NCI-H2227 treated with DMSO at 0.1 percent for 48 hours (cell line): ENCODE measurements around the gene RYR1.
"Not testable (repeated sequence)": the region's sequence is repeated elsewhere in the genome, so short reads cannot be mapped to it uniquely, and the experiment has no call there.

Experiments used
- DNase-seq: peaks from one replicate; lab custom pipeline; 2025; lab: John Stamatoyannopoulos, UW

RYR1 gene

DNA sequence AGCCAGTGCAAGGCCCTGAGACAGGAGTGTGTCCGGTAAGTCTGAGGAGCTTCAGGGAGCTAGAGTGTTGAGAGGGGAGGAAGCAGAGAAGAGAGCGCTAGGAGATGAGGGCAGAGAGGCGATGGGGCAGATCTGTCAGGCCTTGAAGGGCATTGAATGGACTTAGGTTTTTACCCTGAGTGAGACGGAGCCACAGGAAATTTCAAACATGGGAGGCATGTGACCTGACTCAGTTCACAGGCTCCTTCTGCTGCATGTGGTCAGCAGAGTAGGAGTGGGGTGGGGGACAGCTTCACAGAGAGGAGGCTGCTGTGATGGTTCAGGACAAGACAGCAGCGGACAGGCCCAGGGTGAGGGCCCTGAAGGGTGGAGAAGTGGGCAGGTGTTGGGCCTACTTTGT lies 33.1 kb upstream of the RYR1 start:
- DNase-seq, result no peak

GRCh38 chr19:38401148-38401547 lies 32.3 kb upstream of the RYR1 start:
- DNase-seq, result no peak

DNA sequence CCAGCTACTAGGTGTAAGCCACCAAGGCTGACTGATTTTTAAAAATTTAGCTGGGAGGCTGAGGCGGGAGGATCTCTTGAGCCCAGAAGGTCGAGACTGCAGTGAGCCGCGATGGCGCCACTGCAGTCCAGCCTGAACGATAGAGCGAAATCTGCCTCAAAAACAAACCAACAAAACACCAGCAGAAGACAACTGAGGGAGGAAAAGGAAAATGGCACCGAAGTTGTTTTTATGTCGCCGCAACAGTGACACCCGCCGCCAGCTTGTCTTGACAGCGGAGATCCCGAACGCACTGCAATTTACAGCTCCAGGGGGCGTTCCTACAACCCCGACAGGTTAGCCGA lies 30.9 kb upstream of the RYR1 start:
- DNase-seq, result no peak

DNA sequence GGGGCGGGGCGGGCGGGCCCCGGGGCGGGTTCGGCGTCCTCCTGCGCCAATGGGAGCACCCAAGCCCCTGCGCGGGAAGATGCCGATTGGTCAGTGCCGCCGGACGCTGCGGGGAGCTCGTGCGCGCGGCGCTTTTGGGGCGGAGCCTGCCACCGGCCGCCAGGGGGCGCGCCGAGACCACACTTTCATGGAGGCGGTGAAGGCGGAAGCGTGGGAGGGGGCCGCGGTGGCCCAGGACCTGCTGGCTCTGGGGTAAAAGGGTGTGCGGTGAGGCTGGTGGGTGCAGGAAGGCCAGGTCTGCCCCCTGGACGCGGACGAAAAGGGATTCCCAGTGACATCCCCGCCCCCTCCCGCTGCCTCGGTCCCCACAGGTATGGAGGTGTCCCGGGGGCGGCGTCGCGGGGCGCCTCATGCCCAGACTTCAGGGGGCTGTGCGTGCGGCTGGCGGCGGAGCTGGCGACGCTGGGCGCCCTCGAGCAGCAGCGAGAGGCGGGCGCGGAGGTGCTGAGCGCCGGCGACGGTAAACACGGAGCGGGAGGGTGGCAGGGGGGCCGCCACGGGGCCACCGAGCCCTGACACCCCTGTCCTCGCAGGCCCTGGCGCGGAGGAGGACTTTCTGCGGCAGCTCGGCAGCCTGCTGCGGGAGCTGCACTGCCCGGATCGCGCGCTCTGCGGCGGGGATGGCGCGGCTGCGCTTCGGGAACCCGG lies 30.4 kb upstream of the RYR1 start, which contains the start of gene FAM98C:
Gene FAM98C, plus strand, starts transcription at position 127 of the 708 bp plus-strand sequence. Its CDS starts 61 bp downstream, at position 188.
- peak; percentile 100 for DNase-seq

- DNase-seq, result no peak
These were observed 28.6 kb upstream of the RYR1 start for GRCh38 chr19:38404858-38405257.

- no peak for DNase-seq
These were observed 28.2 kb upstream of the RYR1 start for GRCh38 chr19:38405276-38405675.

DNA sequence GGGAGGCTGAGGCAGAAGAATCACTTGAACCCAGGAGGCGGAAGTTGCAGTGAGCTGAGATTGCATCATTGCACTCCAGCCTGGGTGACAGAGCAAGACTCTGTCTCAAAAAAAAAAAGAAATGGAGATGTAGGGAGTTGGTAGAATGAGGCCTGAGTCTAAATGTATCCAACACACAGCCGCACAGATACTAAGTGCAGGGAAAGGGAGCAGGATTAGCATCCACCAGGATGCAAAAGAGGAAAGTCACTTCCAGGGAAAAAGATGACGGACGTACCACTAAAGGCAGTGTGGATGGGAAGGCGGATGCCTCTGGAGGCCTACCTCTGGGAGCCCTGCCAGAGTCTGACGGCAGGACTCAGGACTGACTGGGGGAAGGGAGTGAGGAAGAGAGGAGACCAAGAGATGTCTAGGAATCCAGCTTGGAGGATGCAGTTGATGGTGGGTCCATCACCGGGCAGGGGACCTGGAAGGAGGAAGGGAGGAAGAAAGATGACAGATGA lies 23.8 kb upstream of the RYR1 start:
- no peak for DNase-seq

DNA sequence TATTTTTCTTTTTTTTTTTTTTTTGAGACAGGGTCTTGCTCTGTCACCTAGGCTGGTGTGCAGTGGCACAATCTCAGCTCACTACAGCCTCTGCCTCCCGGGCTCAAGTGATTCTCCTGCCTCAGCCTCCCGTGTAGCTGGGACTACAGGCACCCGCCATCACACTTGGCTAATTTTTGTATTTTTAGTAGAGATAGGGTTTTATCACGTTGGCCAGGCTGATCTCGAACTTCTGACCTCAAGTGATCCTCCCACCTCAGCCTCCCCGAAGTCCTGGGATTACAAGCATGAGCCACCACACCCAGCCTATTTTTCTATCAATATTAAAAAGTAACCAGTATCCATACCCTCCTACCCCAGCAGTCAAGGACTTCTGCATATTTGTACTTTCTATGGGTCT lies 23.1 kb upstream of the RYR1 start:
- DNase-seq, result not testable (repeated sequence)

DNA sequence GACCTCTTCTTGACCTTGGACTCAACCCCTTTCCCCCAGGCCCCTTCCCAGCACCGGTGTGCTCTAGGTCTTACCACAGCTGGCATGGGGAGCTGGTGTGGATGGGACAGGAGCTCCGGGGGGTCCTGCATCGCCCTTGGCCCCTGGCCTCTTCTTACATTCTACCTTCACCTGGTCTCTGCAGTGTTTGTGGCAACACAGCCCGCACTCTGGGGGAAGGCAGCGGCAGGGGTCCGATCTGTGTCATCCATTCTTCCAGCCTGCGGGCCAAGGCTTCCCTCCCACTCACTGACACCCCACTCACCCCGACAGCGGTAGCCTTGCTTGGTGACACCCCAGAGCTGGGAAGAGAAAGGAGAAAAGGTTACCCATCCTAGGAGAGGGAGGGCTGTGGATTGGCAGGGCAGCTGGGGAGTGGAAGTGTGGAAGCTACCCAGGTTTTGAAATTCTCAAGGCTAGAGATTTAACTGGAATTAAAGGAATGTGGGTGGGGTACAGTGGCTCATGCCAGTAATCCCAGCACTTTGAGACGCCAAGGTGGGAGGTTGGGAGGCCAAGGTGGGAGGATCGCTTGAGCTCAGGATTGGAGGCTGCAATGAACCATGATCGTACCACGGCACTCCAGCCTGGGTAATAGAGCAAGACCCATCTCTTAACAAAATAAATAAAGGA lies 22.3 kb upstream of the RYR1 start:
- no peak for DNase-seq

DNA sequence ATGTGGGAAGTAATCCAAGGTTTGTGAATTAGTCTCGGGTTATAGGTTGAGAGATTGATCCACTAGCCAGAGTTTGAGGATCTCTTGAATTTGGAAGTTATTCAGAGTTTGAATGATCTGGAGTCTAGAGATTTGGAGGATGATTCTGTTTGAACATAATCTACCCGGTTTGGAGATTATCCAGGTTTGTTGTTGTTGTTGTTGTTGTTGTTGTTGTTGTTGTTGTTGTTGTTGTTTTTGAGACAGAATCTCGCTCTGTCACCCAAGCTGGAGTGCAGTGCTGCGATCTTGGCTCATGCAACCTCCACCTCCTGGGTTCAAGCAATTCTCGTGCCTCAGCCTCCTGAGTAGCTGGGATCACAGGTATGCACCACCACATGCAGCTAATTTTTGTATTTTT lies 21.6 kb upstream of the RYR1 start:
- not testable (repeated sequence) for DNase-seq

DNA sequence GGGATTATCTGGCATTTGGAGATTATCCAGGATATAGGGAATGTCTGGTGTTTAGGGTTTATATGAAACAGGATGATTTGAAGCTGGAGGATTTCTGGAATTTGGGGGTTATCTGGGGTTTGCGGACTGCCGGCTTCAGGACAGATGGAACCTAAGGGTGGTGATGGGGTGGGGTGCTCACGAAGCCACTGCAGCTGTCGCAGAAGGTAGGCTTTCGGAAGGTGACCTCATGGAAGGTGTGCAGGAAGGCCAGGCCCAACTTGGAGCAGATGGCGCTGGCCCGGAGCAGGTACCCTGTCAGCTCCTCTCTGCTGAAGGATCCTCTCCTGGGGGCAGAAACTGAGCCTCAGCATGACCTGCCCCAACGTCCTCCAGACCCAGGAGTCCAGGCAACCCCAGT lies 21.0 kb upstream of the RYR1 start:
- DNase-seq, result no peak

DNA sequence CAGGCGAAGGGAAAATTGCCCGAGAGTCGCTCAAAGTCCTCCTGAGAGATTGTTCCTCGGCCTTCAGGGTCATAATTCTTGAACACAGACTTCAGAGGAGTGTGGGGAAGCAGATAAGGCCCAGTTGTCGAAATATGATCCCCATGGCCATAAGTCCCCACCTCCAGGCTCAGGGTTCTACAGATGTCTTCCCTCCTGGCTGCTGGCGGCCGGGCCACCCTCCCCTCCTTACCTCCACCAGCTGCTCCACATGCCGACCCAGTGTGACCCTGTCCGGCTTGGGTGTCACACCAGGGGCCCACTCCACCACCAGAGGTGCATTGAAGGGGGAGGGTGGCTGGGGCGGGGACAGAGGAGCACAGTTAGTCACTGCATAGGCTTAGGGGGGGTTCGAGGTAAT lies 20.5 kb upstream of the RYR1 start:
- DNase-seq, result no peak

GRCh38 chr19:38413416-38413815 lies 20.1 kb upstream of the RYR1 start:
- DNase-seq, result no peak

DNA sequence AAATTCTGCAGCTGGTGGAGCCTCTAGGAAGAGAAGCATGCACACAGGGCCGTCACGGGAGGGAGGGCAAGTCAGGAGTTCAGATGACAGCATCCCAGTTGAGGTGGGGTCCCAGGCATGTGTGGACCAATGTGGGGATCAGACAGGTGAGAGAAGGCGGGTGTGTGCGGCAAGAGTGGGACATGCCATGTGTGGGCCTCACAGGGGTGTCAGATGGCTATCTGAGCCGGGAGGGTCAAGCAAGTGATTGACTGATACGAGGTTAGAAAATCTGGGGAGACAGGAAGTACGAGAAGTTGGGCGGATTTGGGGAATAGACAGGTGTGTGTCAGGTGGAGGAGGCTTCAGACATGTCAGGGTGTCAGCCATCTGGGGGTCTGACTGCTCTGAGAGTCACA lies 16.3 kb upstream of the RYR1 start:
- no peak for DNase-seq

- peak; percentile 85 for DNase-seq
These were observed 15.7 kb upstream of the RYR1 start for GRCh38 chr19:38417544-38418506.

DNA sequence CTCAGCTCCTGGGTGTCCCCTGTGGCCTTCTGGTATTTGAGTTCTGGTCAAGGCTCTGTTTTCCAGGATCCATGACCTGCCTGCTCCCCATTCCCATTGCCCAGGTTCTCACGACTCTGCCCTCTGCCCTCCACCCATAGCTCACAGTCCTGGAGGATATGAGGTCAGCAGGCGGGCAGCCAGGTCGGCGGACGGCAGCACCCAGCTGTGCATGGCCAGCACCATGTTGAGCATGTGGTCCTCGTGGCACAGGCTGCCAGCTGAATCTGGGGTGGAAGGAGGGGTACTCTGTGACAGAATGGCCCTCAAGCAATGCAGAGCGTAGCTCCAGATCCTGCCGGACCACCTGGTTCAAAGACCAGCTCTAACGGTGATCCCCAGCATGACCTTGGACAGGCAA lies 12.6 kb upstream of the RYR1 start:
- no peak for DNase-seq

GRCh38 chr19:38421856-38422255 lies 11.6 kb upstream of the RYR1 start:
- no peak for DNase-seq

GRCh38 chr19:38422438-38422837 lies 11.1 kb upstream of the RYR1 start:
- no peak for DNase-seq

- DNase-seq, result no peak
These were observed 9.2 kb upstream of the RYR1 start for GRCh38 chr19:38424272-38424671.

GRCh38 chr19:38425222-38425809 lies 8.2 kb upstream of the RYR1 start:
- no peak for DNase-seq

DNA sequence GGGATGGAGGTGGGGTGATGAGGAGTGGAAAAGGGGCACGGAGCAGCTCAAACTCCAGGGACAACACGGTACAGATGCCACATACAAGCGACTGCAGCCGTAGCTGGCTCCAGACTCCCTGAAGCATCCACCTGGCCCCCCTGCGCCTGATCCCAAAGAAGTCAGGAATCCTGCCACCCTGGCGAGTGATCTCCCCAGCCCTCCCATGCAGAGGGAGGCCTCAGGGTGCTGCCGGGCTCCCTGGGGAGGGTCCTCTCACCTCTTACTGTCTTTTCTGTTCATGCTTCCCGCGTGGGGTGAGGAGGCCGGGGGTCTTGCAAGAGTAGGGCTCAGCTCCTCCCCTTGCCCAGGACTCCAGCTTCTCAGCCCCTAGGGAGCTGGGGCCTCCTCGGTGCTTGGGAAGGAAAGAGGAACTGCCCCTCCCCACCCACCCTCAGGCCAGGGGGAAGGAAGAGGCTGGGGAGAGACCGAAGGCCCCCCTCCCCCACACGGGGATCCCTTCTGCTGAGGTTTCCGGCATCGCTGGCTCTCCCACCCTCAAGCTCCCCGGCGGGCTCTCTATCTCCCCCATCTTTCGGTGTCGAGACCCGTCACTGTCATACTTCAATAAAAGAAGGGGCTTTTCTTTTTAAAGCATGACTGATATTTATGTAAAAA lies 7.6 kb upstream of the RYR1 start, which contains the start of gene RASGRP4:
Gene RASGRP4, minus strand, starts transcription at position 410 of the 657 bp plus-strand sequence. Its CDS starts 128 bp downstream, at position 282.
- DNase-seq, result no peak
